HCT116 (cell line): ENCODE results near the gene LY9. TPM values are rescaled to one million over a fixed set of nuclear protein-coding genes. Genes with fewer than 3 reads are reported as not detected.

Experiments used
- ATAC-seq: fragments of 200-7000 bp; cut with Tn5 transposase; 2 replicates; pipeline ENCODE4 v1.9.1; 2020; ENCODE audit warnings: mild to moderate bottlenecking, moderate library complexity
- BruUV-seq: library from RNA; stranded (reverse); fragments of 400-500 nt; replicated peaks from 2 replicates; lab custom pipeline; 2021; lab: Mats Ljungman, UMichigan
- CTCF ChIA-PET: fragments of 300-600 bp; sonication (Branson Sonifier 250); formaldehyde crosslinking; loops from one replicate; lab custom pipeline; 2021; ENCODE audit warnings: antibody characterized with exemption; lab: Charles Lee
- POLR2A ChIA-PET: fragments of 300-600, 350-600 bp; sonication (Branson Sonifier 250); formaldehyde crosslinking; loops from one replicate; lab custom pipeline; 2021; ENCODE audit warnings: antibody characterized with exemption; lab: Charles Lee
- RAD21 ChIA-PET, 2 experiments: fragments of 300-600 bp; sonication (Branson Sonifier 250); formaldehyde crosslinking; loops; one replicate each; lab custom pipeline; 2023; ENCODE audit warnings: low total read pairs in 2 of 2; ENCODE audit not compliant: uncharacterized antibody in 2 of 2, unreplicated experiment in 2 of 2, low non-redundant PET in 1 of 2; lab: Charles Lee
- DNase-seq: peaks from one replicate; pipeline ENCODE4 v3.0.0-alpha.2; 2010; ENCODE audit warnings: low read depth, low spot score
- H2AFZ ChIP-seq: fragments of 200-600 bp; shearing (Covaris generic), sonication (generic); 2 replicates; pipeline ENCODE4 v1.6.1; 2017; ENCODE audit warnings: low read depth, mixed run types, mixed read lengths, antibody characterized with exemption, low read length; ENCODE audit not compliant: poor library complexity, severe bottlenecking
- H3K27ac ChIP-seq: 2 replicates; pipeline ENCODE4 v1.5.1; 2012; ENCODE audit warnings: low read depth, low read length
- H3K27me3 ChIP-seq: fragments of 200-600 bp; sonication (generic); 2 replicates; pipeline ENCODE4 v1.6.1; 2016; ENCODE audit warnings: mixed run types, low read length, mixed read lengths; ENCODE audit not compliant: insufficient read depth
- H3K36me3 ChIP-seq, 2 experiments: fragments of 200-500 bp in 1 of 2; fragments of 200-600 bp in 1 of 2; sonication (Bioruptor generic) in 1 of 2; sonication (generic) in 1 of 2; 2 replicates each; pipeline versions ENCODE4 v1.5.1 to v1.6.1; 2014 to 2016; ENCODE audit warnings: low read length in 2 of 2, inconsistent platforms in 1 of 2, mixed read lengths in 1 of 2, mixed run types in 1 of 2; ENCODE audit not compliant: insufficient read depth in 2 of 2, control insufficient read depth in 1 of 2
- H3K4me1 ChIP-seq, 2 experiments: fragments of 200-600 bp in 1 of 2; sonication (generic) in 1 of 2; 2 replicates each; pipeline versions ENCODE4 v1.5.1 to v1.6.1; 2012 to 2017; ENCODE audit warnings: low read length in 2 of 2, inconsistent platforms in 1 of 2, mild to moderate bottlenecking in 1 of 2, mixed read lengths in 1 of 2, mixed run types in 1 of 2, moderate library complexity in 1 of 2; ENCODE audit not compliant: insufficient read depth in 2 of 2, control insufficient read depth in 1 of 2
- H3K4me2 ChIP-seq: fragments of 200-600 bp; sonication (generic); 2 replicates; pipeline ENCODE4 v1.6.1; 2017; ENCODE audit warnings: mixed run types, low read length, mixed read lengths
- H3K4me3 ChIP-seq, 2 experiments: fragments of 200-600 bp in 1 of 2; sonication (generic) in 1 of 2; replicated peaks in 1 of 2; 2 replicates each; pipeline ENCODE4 v1.5.1; 2011 to 2016; ENCODE audit warnings: low read length in 2 of 2, control low read depth in 1 of 2, low read depth in 1 of 2, mild to moderate bottlenecking in 1 of 2, mixed read lengths in 1 of 2, mixed run types in 1 of 2
- H3K79me2 ChIP-seq: fragments of 200-600 bp; sonication (generic); 2 replicates; pipeline ENCODE4 v1.6.1; 2017; ENCODE audit warnings: mild to moderate bottlenecking, mixed run types, low read length, moderate library complexity, mixed read lengths; ENCODE audit not compliant: insufficient read depth
- H3K9ac ChIP-seq: fragments of 200-600 bp; sonication (generic); 2 replicates; pipeline ENCODE4 v1.6.1; 2016; ENCODE audit warnings: low read length, mixed read lengths
- H3K9me2 ChIP-seq: fragments of 200-600 bp; sonication (generic), shearing (Covaris generic); 2 replicates; pipeline ENCODE4 v1.6.1; 2017; ENCODE audit warnings: mixed run types, mild to moderate bottlenecking, moderate library complexity; ENCODE audit not compliant: insufficient read depth
- H3K9me3 ChIP-seq, 2 experiments: fragments of 200-500 bp in 1 of 2; fragments of 200-600 bp in 1 of 2; sonication (Bioruptor generic) in 1 of 2; sonication (generic) in 1 of 2; 2 replicates each; pipeline ENCODE4 v1.6.1; 2014 to 2017; ENCODE audit warnings: low read length in 2 of 2, mixed read lengths in 2 of 2, inconsistent platforms in 1 of 2, low read depth in 1 of 2, mild to moderate bottlenecking in 1 of 2, mixed run types in 1 of 2, moderate library complexity in 1 of 2; ENCODE audit not compliant: control insufficient read depth in 1 of 2, insufficient read depth in 1 of 2
- H4K20me1 ChIP-seq: fragments of 200-600 bp; sonication (generic), shearing (Covaris generic); 2 replicates; pipeline ENCODE4 v1.6.1; 2017; ENCODE audit warnings: mixed run types, mild to moderate bottlenecking, moderate library complexity; ENCODE audit not compliant: insufficient read depth
- CBX3 ChIP-seq: IDR thresholded peaks from 2 replicates; pipeline ENCODE4 v1.6.1; 2012; ENCODE audit warnings: low read depth
- CEBPB ChIP-seq: IDR thresholded peaks from 2 replicates; pipeline ENCODE4 v1.6.1; 2012; ENCODE audit warnings: low read depth
- CTCF ChIP-seq, 3 experiments: fragments of 200-600 bp in 1 of 3; sonication (generic) in 1 of 3; IDR thresholded peaks in 2 of 3; conservative IDR thresholded peaks in 1 of 3; 2 replicates each; pipeline ENCODE4 v1.5.1; 2012 to 2017; ENCODE audit warnings: low read depth in 2 of 3, low read length in 2 of 3, antibody characterized with exemption in 1 of 3, borderline replicate concordance in 1 of 3, control low read depth in 1 of 3, mild to moderate bottlenecking in 1 of 3, mixed read lengths in 1 of 3, mixed run types in 1 of 3, moderate library complexity in 1 of 3; ENCODE audit not compliant: insufficient read depth in 1 of 3
- EGR1 ChIP-seq: IDR thresholded peaks from 2 replicates; pipeline ENCODE4 v1.6.1; 2012; ENCODE audit warnings: low read depth
- EZH2 ChIP-seq: fragments of 200-600 bp; sonication (generic); IDR thresholded peaks from 2 replicates; pipeline ENCODE4 v1.6.1; 2017; ENCODE audit warnings: antibody characterized with exemption, mixed run types
- EZH2phosphoT487 ChIP-seq: fragments of 200-600 bp; IDR thresholded peaks from 2 replicates; pipeline ENCODE4 v1.6.1; 2018; ENCODE audit warnings: antibody characterized with exemption, borderline replicate concordance
- JUND ChIP-seq: IDR thresholded peaks from 2 replicates; pipeline ENCODE4 v1.6.1; 2012
- MAX ChIP-seq: IDR thresholded peaks from 2 replicates; pipeline ENCODE4 v1.6.1; 2012
- POLR2A ChIP-seq: IDR thresholded peaks from 2 replicates; pipeline ENCODE4 v1.7.0; 2011; ENCODE audit warnings: borderline replicate concordance; ENCODE audit not compliant: insufficient read depth, insufficient read length; ENCODE audit errors: extremely low read depth
- SIN3A ChIP-seq: IDR thresholded peaks from 2 replicates; pipeline ENCODE4 v1.6.1; 2012; ENCODE audit warnings: low read depth
- SRF ChIP-seq: IDR thresholded peaks from 2 replicates; pipeline ENCODE4 v1.6.1; 2012; ENCODE audit warnings: low read depth
- ZBTB33 ChIP-seq: IDR thresholded peaks from 2 replicates; pipeline ENCODE4 v1.6.1; 2011; ENCODE audit warnings: mild to moderate bottlenecking, low read length, moderate library complexity; ENCODE audit not compliant: insufficient replicate concordance; ENCODE audit errors: extremely low read depth
- ZNF274 ChIP-seq: fragments of 200-500 bp; sonication (Bioruptor generic); IDR thresholded peaks from 2 replicates; pipeline ENCODE4 v1.6.1; 2014; ENCODE audit warnings: mild to moderate bottlenecking, low read depth, low read length, inconsistent platforms
- intact Hi-C: fragments of 100-400 bp; cut with micrococcal nuclease; formaldehyde crosslinking; loops from 2 replicates; pipeline ENCODE4 v1.10.0; 2022
- total RNA-seq: library from RNA; stranded (reverse); gene quantifications from one replicate; pipeline ENCODE4 v1.2.1, GENCODE V29; 2021; ENCODE audit not compliant: unreplicated experiment

LY9 gene
- total RNA-seq, 1 experiment from 2014 or later, result 0.22 TPM

GRCh38 chr1:160819186-160819585 lies 23.2 kb downstream of the LY9 start:
- TF ChIP-seq EZH2phosphoT487, result no peak
- TF ChIP-seq ZBTB33, result no peak
- TF ChIP-seq SIN3A, result no peak
- TF ChIP-seq ZNF274, result no peak
- no peak for TF ChIP-seq CTCF (IDR thresholded peaks at IDR 0.05 in 2 of 3, conservative IDR thresholded peaks at IDR 0.05 in 1 of 3; ENCODE audit: borderline replicate concordance in 1 of 3, insufficient read depth in 1 of 3, low read depth in 2 of 3, low read length in 2 of 3)
- TF ChIP-seq MAX, result no peak
- no peak for TF ChIP-seq POLR2A
- no peak for TF ChIP-seq CBX3
- TF ChIP-seq CEBPB, result no peak
- no peak for TF ChIP-seq SRF
- no peak for TF ChIP-seq JUND
- TF ChIP-seq EZH2, result no peak
- TF ChIP-seq EGR1, result no peak
- TF ChIP-seq, all 23 proteins: peak for 0
- H4K20me1 ChIP-seq, result no peaks in the 10 kb centered on the region
- ChIA-PET POLR2A (no interaction called here), CTCF (interaction anchor here (0.9 to 1.2 kb wide), 4 partner anchors 39 to 144 kb away, joined by 3 to 4 read pairs (median 3); partner anchors contain the start of gene ITLN2), RAD21 (no interaction called here)
- no peaks in the 10 kb centered on the region for H3K9me2 ChIP-seq
- ATAC-seq (no peak), DNase-seq (no peak)
- intact Hi-C loops, result no loop called here
- H2AFZ ChIP-seq, result no peak overlapping the region
- H3K4me2 ChIP-seq, result no peak overlapping the region
- H3K27me3 ChIP-seq, result no peaks in the 10 kb centered on the region
- H3K9me3 ChIP-seq, result no peaks in the 10 kb centered on the region
- no peaks in the 10 kb centered on the region for H3K4me1 ChIP-seq
- BruUV-seq, result no TSS peak
- H3K27ac ChIP-seq, result no peak overlapping the region
- H3K36me3 ChIP-seq, result no peaks in the 10 kb centered on the region
- H3K4me3 ChIP-seq, result no peak overlapping the region
- H3K79me2 ChIP-seq, result no peaks in the 10 kb centered on the region
- H3K9ac ChIP-seq, result no peak overlapping the region
